Esophagus muscularis mucosa (tissue), 4 donors: ENCODE data around the gene ZNF200. TPM values are rescaled to one million over a fixed set of nuclear protein-coding genes. Genes with fewer than 3 reads are reported as not detected.
"Not testable (repeated sequence)": the region's sequence is repeated elsewhere in the genome, so short reads cannot be mapped to it uniquely, and the experiment has no call there.

Experiments
- DNase-seq: peaks from one replicate; pipeline ENCODE4 v3.0.0-alpha.2; 2017; ENCODE audit errors: extremely low spot score
- H3K27ac ChIP-seq, 4 donors: fragments of 200-600 bp; sonication (generic); replicated peaks in 1 of 4; 1 replicate in 3 of 4; 2 replicates in 1 of 4; pipeline ENCODE4 v1.5.1; 2016 to 2019; ENCODE audit warnings: mild to moderate bottlenecking in 1 of 4
- H3K27me3 ChIP-seq, 4 donors: fragments of 200-600 bp; sonication (generic); one replicate each; pipeline versions ENCODE4 v1.5.1 to v1.6.0; 2016 to 2019
- H3K36me3 ChIP-seq, 4 donors: fragments of 200-600 bp; sonication (generic); one replicate each; pipeline ENCODE4 v1.5.1; 2016 to 2019
- H3K4me1 ChIP-seq, 4 donors: fragments of 200-600 bp; sonication (generic); one replicate each; pipeline ENCODE4 v1.5.1; 2016 to 2019
- H3K4me3 ChIP-seq, 4 donors: fragments of 200-600 bp; sonication (generic); 1 replicate in 2 of 4; 2 replicates in 2 of 4; pipeline ENCODE4 v1.5.1; 2016 to 2019; ENCODE audit warnings: mild to moderate bottlenecking in 4 of 4, moderate library complexity in 1 of 4
- H3K9me3 ChIP-seq, 4 donors: fragments of 200-600 bp; sonication (generic); 1 replicate in 3 of 4; 2 replicates in 1 of 4; pipeline ENCODE4 v1.5.1; 2016 to 2019
- EP300 ChIP-seq: sonication (generic); formaldehyde crosslinking; IDR thresholded peaks from one replicate; pipeline ENCODE4 v1.6.1; 2017; ENCODE audit warnings: antibody characterized with exemption
- POLR2A ChIP-seq: fragments of 450-650 bp; IDR thresholded peaks from one replicate; pipeline ENCODE4 v1.6.1; 2017; ENCODE audit warnings: antibody characterized with exemption, moderate library complexity, mild to moderate bottlenecking, low read depth
- POLR2AphosphoS5 ChIP-seq, 2 donors: sonication (generic); formaldehyde crosslinking; IDR thresholded peaks; one replicate each; pipeline ENCODE4 v1.6.1; 2017; ENCODE audit warnings: antibody characterized with exemption in 2 of 2
- WGBS: methylation state at CpG from one replicate; pipeline ENCODE4 v1.1.5; 2018; 5-methylcytosine and 5-hydroxymethylcytosine counted together
- intact Hi-C: fragments of 100-400 bp; cut with DNase I; formaldehyde crosslinking; loops from one replicate; pipeline ENCODE4 v1.15.1; 2023
- total RNA-seq, 4 donors: library from RNA; depleted of rRNA; stranded (reverse); fragments of >200 nt; gene quantifications; one replicate each; pipeline versions ENCODE4 v1.1.0 to v1.2.1, GENCODE V29; 2016
- TF ChIP-seq, protein P1 (sequence below), 3 experiments: fragments of 200-600 bp in 2 of 3; fragments of 450-650 bp in 1 of 3; sonication (generic) in 2 of 3; IDR thresholded peaks; one replicate each; pipeline ENCODE4 v1.5.1; 2017 to 2019; ENCODE audit warnings: antibody characterized with exemption in 3 of 3, mild to moderate bottlenecking in 2 of 3, moderate library complexity in 1 of 3

ZNF200 gene
- total RNA-seq, 4 donors from 2014 or later, result 5.8 to 8.2 (median 7.1) TPM

DNA sequence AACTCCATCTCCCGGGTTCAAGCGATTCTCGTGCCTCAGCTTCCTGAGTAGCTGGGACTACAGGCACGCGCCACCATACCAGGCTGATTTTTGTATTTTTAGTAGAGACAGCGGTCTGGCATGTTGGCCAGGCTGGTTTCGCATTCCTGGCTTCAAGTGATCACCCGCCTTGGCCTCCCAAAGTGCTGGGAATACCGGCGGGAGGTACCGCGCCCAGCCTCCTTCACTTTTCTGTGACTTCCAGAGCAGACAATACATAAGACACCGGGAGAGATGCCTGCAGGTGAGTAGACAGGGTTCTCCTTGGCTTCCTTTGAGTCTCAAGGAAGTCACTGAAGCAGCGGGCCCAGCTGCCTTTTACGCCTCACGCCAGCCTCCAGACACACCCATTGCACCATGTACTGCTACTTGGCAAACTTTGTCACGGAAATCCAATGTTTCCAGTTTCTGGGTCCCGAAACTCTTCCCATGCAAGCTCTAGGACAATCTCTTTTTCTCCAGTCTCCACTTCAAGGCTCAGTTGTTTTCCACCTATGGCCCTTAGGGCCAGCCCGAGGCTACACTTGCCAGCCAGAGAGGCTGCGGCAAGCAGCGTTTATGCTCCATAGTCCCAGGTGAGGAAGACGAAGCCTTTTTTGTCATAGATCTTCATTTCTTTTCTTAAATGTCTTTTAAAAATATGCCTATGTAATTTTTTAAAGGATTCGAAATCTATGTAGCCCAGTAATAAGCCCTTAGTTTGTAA is 47.8 kb downstream of the ZNF200 start:
- DNase-seq, result no peak

DNA sequence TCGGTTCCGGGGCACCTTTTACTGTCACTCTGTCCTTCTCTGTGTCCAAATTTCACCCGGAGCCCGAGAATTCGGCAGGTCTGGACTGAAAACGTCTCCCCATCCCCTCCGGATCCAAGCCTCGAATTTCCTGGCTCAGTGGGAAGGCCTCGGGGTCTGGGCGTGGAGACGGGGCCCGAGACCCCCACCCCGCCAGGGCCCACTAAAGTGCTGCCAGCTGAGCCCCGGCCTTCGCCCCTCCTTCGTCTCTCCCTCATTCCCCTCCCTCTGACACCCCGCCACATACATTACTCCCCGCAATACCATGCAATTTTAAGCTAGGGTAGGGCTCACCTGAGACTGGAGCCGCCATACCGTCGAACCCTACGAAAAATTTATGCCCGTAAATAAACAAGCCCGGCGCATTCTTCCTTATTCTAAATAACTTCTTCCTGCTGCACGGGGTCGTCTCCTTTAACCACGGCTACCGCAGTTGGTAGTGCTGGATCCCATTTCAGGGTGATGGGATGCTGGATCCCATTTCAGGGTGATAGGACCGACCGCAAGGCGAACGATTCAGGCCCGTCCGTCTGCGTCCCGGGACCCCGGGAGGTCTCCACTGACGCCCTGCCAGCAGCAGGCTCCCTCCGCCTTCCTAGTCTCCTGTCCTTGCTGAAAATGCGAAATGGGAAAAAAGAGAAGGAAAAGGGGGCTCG is 51.4 kb downstream of the ZNF200 start:
- intact Hi-C loops, result no loop called here
- no peaks in the 10 kb centered on the region for H3K9me3 ChIP-seq
- no peaks in the 10 kb centered on the region for H3K36me3 ChIP-seq
- DNase-seq, result no peak
- H3K27me3 ChIP-seq, result peaks cover 11 to 100% (median 74%) of the 10 kb centered on the region in 4 donors
- peaks cover 10 to 22% (median 20%) of the 10 kb centered on the region in 4 donors for H3K4me1 ChIP-seq
- no peak overlapping the region for H3K27ac ChIP-seq
- WGBS, result 4% methylated on average over 28 of the region's 42 CpGs
- peak overlapping the region in 2 of 4 donors; percentile 32 for H3K4me3 ChIP-seq
- TF ChIP-seq, protein P1, sequence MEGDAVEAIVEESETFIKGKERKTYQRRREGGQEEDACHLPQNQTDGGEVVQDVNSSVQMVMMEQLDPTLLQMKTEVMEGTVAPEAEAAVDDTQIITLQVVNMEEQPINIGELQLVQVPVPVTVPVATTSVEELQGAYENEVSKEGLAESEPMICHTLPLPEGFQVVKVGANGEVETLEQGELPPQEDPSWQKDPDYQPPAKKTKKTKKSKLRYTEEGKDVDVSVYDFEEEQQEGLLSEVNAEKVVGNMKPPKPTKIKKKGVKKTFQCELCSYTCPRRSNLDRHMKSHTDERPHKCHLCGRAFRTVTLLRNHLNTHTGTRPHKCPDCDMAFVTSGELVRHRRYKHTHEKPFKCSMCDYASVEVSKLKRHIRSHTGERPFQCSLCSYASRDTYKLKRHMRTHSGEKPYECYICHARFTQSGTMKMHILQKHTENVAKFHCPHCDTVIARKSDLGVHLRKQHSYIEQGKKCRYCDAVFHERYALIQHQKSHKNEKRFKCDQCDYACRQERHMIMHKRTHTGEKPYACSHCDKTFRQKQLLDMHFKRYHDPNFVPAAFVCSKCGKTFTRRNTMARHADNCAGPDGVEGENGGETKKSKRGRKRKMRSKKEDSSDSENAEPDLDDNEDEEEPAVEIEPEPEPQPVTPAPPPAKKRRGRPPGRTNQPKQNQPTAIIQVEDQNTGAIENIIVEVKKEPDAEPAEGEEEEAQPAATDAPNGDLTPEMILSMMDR (IDR thresholded peaks at IDR 0.05), result no peak
- no peak for TF ChIP-seq POLR2A
- TF ChIP-seq POLR2AphosphoS5 (IDR thresholded peaks at IDR 0.05), result no peak
- TF ChIP-seq EP300, result no peak

More for the DNA sequence above, 47.8 kb downstream of the ZNF200 start:
- intact Hi-C loops, result no loop called here
- Histone ChIP-seq H3K4me1 (peaks cover 20 to 51% (median 35%) of the 10 kb centered on the region in 4 donors), H3K9me3 (no peaks in the 10 kb centered on the region), H3K4me3 (no peak overlapping the region), H3K27me3 (peaks cover 16 to 100% (median 82%) of the 10 kb centered on the region in 4 donors), H3K27ac (no peak overlapping the region), H3K36me3 (no peaks in the 10 kb centered on the region)
- 85% methylated on average over 22 of the region's 23 CpGs for WGBS
- TF ChIP-seq, protein P1 (IDR thresholded peaks at IDR 0.05), result no peak
- TF ChIP-seq EP300 (no peak), POLR2AphosphoS5 (IDR thresholded peaks at IDR 0.05) (no peak), POLR2A (no peak)

DNA sequence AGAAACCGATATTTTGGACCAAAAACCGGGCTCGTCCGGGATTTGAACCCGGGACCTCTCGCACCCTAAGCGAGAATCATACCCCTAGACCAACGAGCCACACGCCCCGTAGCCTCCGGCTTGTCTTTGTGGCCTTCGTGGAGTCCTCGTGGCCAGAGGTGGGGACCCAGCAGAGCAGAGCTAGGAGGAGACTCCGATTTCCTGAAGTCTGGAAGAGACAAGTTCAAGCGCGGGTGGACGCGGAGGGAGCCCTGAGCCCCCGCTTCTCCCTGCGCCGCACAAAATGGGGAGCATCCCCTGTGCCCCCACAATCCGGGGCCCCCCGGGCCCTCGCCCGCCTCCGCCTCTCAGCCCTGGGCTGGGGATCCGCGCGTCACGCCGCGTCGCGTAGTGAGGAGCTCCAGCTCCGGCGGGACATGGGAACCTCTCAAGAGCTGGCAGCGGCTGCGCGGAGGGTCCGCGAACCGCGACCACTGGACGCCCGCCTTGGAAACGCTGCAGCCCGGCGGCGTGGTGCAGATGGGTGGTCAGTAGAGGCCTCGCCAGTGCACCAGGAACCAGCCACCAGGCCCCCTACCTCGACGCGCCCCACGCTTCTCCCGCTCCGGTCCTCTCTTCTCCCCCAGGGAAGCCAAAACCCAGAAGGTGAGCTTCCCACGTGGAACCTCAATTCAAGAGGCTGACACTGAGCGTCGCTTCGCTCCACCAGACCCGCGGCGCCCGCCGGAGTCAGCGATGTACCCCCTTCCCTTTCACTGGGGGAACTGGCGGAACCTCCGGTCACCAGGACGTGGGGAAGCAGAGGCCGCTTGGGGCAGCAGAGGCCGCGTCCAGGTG is 52.1 kb downstream of the ZNF200 start:
- intact Hi-C loops, result no loop called here
- Histone ChIP-seq H3K4me1 (peaks cover 10 to 16% (median 14%) of the 10 kb centered on the region in 4 donors), H3K9me3 (no peaks in the 10 kb centered on the region), H3K4me3 (peak overlapping the region in 3 of 4 donors; percentile 6 to 32 (median 32)), H3K27me3 (peaks cover 11 to 100% (median 70%) of the 10 kb centered on the region in 4 donors), H3K27ac (no peak overlapping the region), H3K36me3 (no peaks in the 10 kb centered on the region)
- TF ChIP-seq, protein P1 (IDR thresholded peaks at IDR 0.05), result peak in 1 of 3 experiments; percentile 24
- no peak for TF ChIP-seq POLR2AphosphoS5 (IDR thresholded peaks at IDR 0.05)
- WGBS, result 1% methylated on average over 40 of the region's 72 CpGs
- DNase-seq, result no peak

DNA sequence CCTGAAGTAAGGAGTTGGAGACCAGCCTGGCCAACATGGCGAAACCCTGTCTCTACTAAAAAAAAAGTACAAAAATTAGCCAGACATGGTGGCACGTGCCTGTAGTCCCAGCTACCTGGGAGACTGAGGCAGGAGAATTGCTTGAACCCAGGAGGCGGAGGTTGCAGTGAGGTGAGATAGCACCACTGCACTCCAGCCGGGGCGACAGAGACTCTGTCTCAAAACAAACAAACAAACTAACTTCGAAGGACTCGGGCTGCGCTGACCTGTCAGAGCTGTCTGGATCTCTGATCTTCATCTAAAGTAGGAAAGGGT is 52.7 kb downstream of the ZNF200 start:
- H3K9me3 ChIP-seq, H3K4me3 ChIP-seq, H3K27ac ChIP-seq, intact Hi-C loops, H3K36me3 ChIP-seq, DNase-seq: not testable (repeated sequence)
- H3K4me1 ChIP-seq, result peaks cover 10 to 16% (median 14%) of the 10 kb centered on the region in 4 donors
- peaks cover 11 to 100% (median 67%) of the 10 kb centered on the region in 4 donors for H3K27me3 ChIP-seq
- 40% methylated on average over 7 of the region's 8 CpGs for WGBS

DNA sequence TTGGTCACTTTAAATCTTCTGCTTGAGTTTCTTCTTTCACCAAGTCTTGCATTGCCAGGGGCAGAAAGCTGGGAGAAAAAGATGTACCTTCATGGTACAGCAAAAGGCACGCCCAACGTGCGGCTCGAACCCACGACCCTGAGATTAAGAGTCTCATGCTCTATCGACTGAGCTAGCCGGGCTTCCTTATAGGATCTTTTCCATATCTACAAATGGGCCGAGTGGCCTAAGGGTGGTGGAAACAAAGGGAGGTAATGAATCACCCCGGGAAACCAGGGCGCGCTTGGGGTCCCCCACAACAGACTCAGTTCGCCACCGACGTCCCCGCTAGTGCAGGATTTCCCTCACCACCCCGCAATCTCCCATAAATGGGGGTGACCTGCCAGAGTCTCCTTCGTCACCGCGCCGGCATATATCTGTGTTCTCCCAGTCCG is 54.5 kb downstream of the ZNF200 start:
- H3K36me3 ChIP-seq, result no peaks in the 10 kb centered on the region
- H3K27me3 ChIP-seq, result peaks cover 11 to 100% (median 68%) of the 10 kb centered on the region in 4 donors
- no peak overlapping the region for H3K4me3 ChIP-seq
- DNase-seq, result no peak
- no peak overlapping the region for H3K27ac ChIP-seq
- H3K9me3 ChIP-seq, result no peaks in the 10 kb centered on the region
- peaks cover 10 to 17% (median 14%) of the 10 kb centered on the region in 4 donors for H3K4me1 ChIP-seq
- 73% methylated on average over 20 of the region's 21 CpGs for WGBS
- intact Hi-C loops, result no loop called here
- TF ChIP-seq, protein P1 (IDR thresholded peaks at IDR 0.05), result no peak
- TF ChIP-seq POLR2AphosphoS5 (IDR thresholded peaks at IDR 0.05), result no peak
- TF ChIP-seq EP300, result no peak
- no peak for TF ChIP-seq POLR2A
